ENCODE data around the gene FGF21.

- TF ChIP-seq CTCF (IDR thresholded peaks at IDR 0.05; ENCODE audit: low read depth, low read length) (no peak), EZH2phosphoT487 (IDR thresholded peaks at IDR 0.05; ENCODE audit: low read depth) (no peak)
These were observed 17.8 kb upstream of the FGF21 start for GRCh38 chr19:48737360-48737998.
